ENCODE data around the gene DEPDC1. TPM values are rescaled to one million over a fixed set of nuclear protein-coding genes. Genes with fewer than 3 reads are reported as not detected.
"Not testable (repeated sequence)": the region's sequence is repeated elsewhere in the genome, so short reads cannot be mapped to it uniquely, and the experiment has no call there.

Gene DEPDC1
- polyA plus RNA-seq, 2 of the 4 experiments (the other 2 are of a cell fraction) = 18.2 to 33.6 TPM

GRCh38 chr1:68478662-68479061 is 18.2 kb downstream of the DEPDC1 start:
- H3K4me3 ChIP-seq = no peak overlapping the region
- TF ChIP-seq GATA3 (IDR thresholded peaks at IDR 0.05; ENCODE audit: borderline replicate concordance) (no peak), FOXS1 (CRISPR knock-in tag; IDR thresholded peaks at IDR 0.05) (no peak), MAFK (IDR thresholded peaks at IDR 0.05; ENCODE audit: partially characterized antibody) (no peak), EP300 (IDR thresholded peaks at IDR 0.05) (no peak), USF2 (IDR thresholded peaks at IDR 0.05) (no peak)
- no peaks in the 10 kb centered on the region for H3K9me3 ChIP-seq
- WGBS (ENCODE audit: missing lambda C conversion rate) = 45% methylated on average over 2 of the region's 2 CpGs
- ChIA-PET CTCF (interaction anchor here (1.6 kb wide), 1 partner anchor 361 kb away, joined by 3 read pairs; no protein-coding TSS in a partner anchor), POLR2A (no interaction called here)
- H3K27ac ChIP-seq = no peak overlapping the region
- FAIRE-seq = no peak
- H3K4me2 ChIP-seq = no peak overlapping the region
- H3K4me1 ChIP-seq = no peaks in the 10 kb centered on the region
- no peak for DNase-seq (ENCODE audit: low read depth in 1 of 2, low spot score in 1 of 2)
- no peak for ATAC-seq

- FAIRE-seq = peak; percentile 68
- H3K9me3 ChIP-seq; DNase-seq (ENCODE audit: low read depth in 1 of 2, low spot score in 1 of 2); H3K27ac ChIP-seq; H3K4me3 ChIP-seq; H3K4me2 ChIP-seq; CTCF ChIA-PET; POLR2A ChIA-PET; ATAC-seq; H3K4me1 ChIP-seq: not testable (repeated sequence)
- WGBS (ENCODE audit: missing lambda C conversion rate) = 100% methylated on average over 2 of the region's 2 CpGs
Measured at GRCh38 chr1:68476626-68477025, 20.3 kb downstream of the DEPDC1 start.

GRCh38 chr1:68473060-68473459 is 23.8 kb downstream of the DEPDC1 start:
- CTCF ChIA-PET = interaction anchor here (0.9 kb wide), 1 partner anchor 35 kb away, joined by 5 read pairs; no protein-coding TSS in a partner anchor
- ATAC-seq = no peak

More at GRCh38 chr1:68473060-68473459, 23.8 kb downstream of the DEPDC1 start:
- no peak for DNase-seq (ENCODE audit: low read depth in 1 of 2, low spot score in 1 of 2)
- H3K27ac ChIP-seq = no peak overlapping the region
- H3K4me1 ChIP-seq = no peaks in the 10 kb centered on the region
- H3K9me3 ChIP-seq = no peaks in the 10 kb centered on the region
- TF ChIP-seq FOXS1 (CRISPR knock-in tag; IDR thresholded peaks at IDR 0.05) (no peak), NPAS2 (CRISPR knock-in tag; IDR thresholded peaks at IDR 0.05; ENCODE audit: borderline replicate concordance) (no peak), CBX8 (IDR thresholded peaks at IDR 0.05) (no peak), JUN (IDR thresholded peaks at IDR 0.05) (no peak), EHMT2 (IDR thresholded peaks at IDR 0.05; ENCODE audit: low read depth) (no peak), CEBPB (IDR thresholded peaks at IDR 0.05) (no peak), REST (IDR thresholded peaks at IDR 0.05) (no peak), TFCP2L1 (CRISPR knock-in tag; IDR thresholded peaks at IDR 0.05) (no peak), MAZ (IDR thresholded peaks at IDR 0.05; ENCODE audit: borderline replicate concordance, low read depth, low read length) (no peak), MAFK (IDR thresholded peaks at IDR 0.05; ENCODE audit: partially characterized antibody) (no peak), ZFP36 (IDR thresholded peaks at IDR 0.05; ENCODE audit: borderline replicate concordance, partially characterized antibody) (no peak), HDAC2 (IDR thresholded peaks at IDR 0.05) (no peak), RCOR1 (IDR thresholded peaks at IDR 0.05; ENCODE audit: low read depth, low read length) (no peak), HEYL (CRISPR knock-in tag; IDR thresholded peaks at IDR 0.05) (no peak), KDM5A (IDR thresholded peaks at IDR 0.05) (no peak), PHF8 (IDR thresholded peaks at IDR 0.05; ENCODE audit: borderline replicate concordance, low read depth) (no peak)
- TF ChIP-seq, protein P1, sequence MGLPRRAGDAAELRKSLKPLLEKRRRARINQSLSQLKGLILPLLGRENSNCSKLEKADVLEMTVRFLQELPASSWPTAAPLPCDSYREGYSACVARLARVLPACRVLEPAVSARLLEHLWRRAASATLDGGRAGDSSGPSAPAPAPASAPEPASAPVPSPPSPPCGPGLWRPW (IDR thresholded peaks at IDR 0.05) = no peak
- TF ChIP-seq, protein P2, sequence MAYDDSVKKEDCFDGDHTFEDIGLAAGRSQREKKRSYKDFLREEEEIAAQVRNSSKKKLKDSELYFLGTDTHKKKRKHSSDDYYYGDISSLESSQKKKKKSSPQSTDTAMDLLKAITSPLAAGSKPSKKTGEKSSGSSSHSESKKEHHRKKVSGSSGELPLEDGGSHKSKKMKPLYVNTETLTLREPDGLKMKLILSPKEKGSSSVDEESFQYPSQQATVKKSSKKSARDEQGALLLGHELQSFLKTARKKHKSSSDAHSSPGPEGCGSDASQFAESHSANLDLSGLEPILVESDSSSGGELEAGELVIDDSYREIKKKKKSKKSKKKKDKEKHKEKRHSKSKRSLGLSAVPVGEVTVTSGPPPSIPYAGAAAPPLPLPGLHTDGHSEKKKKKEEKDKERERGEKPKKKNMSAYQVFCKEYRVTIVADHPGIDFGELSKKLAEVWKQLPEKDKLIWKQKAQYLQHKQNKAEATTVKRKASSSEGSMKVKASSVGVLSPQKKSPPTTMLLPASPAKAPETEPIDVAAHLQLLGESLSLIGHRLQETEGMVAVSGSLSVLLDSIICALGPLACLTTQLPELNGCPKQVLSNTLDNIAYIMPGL (CRISPR knock-in tag; IDR thresholded peaks at IDR 0.05; ENCODE audit: borderline replicate concordance) = no peak
- no peak overlapping the region for H3K4me3 ChIP-seq
- no peak overlapping the region for H3K4me2 ChIP-seq
- FAIRE-seq = no peak
- POLR2A ChIA-PET = no interaction called here

All from A549 (cell line).